ENCODE measurements around the gene PRICKLE2.

Gene PRICKLE2

GRCh38 chr3:64218746-64219145, 6.5 kb downstream of the PRICKLE2 start:
- no peak for DNase-seq

- DNase-seq, result no peak
Measured at GRCh38 chr3:64218329-64218728, 6.9 kb downstream of the PRICKLE2 start.

- no peak for DNase-seq
Measured at GRCh38 chr3:64216274-64217147, 8.8 kb downstream of the PRICKLE2 start.

- no peak for DNase-seq
Measured at GRCh38 chr3:64215559-64215958, 9.7 kb downstream of the PRICKLE2 start.

DNA sequence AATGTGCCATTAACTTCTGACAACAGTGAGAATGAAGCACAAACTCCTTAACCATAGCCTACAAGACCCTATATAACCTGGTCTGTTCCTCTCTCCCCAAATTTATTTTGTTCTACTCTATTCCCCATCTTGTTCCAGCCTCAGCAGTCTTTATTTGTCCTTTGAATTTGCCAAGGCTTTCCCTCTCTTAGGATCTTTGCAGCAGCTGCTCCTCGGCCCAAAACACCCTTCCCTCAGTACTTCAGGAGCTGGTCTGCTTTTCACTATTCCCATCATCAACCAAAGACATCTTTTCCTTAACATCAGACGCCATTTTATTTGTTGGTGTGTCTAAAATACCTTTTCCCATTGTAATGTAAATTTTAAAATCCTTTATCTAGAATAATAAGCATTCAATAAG, 10.2 kb downstream of the PRICKLE2 start:
- no peak for DNase-seq

GRCh38 chr3:64214381-64215018, 10.8 kb downstream of the PRICKLE2 start:
- DNase-seq, result no peak

DNA sequence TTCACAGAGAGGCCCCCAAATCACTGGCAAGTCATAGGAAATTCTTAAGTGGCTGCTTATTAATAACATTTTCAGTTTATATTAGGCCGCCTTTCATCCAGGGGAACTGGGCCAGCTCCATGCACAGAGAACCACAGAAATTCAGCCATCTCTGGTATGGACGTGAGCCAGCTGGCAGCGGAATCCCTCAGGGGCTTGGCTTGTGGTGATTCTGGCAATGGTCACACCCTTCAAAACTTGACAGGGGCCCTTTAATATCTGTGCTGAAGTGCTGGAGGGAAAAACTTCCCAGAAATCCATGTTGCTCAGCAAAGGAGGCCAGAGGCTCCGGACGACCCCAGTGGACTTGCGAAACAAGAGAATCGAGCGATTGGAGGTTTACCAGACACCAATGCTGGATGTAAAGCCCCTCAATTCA, 11.3 kb downstream of the PRICKLE2 start:
- DNase-seq, result no peak

- DNase-seq, result no peak
Measured at GRCh38 chr3:64213224-64213878, 11.9 kb downstream of the PRICKLE2 start.

GRCh38 chr3:64209866-64210621, 15.2 kb downstream of the PRICKLE2 start:
- DNase-seq, result no peak

DNA sequence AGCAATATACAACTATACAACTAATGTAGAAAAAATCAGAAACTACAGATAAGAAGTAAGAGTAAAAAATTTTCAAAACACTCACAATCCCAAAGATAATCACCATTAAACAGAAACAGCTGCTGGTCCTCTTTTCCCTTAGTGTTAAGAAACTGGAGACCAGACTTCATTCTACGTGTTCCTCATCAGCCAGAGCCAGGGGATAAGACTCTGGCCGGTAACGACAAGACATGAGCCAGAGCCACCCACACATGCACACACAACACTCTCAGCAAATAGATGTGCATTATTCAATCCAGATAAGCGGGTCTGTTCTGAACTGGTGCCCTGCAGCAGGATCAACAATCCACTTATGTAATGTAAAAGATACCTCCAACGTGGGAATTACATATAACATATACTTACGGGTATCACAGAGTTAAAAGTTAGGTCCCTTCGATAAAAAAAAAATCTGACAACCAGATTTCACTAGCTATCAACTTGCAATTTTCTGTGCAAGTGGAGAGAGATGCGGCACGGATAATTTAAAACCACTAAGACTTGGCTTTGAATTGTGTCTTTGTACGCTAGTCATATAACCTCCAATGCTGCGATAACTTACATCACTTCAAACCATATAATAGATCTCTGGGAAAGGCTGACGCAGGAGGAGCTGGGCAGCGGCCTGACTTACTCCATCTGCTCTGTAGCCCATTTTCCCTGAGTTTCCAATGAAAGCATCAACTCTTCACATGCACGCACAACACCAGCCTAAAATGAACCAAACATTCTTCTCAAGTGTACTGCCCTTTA, 17.8 kb downstream of the PRICKLE2 start:
- DNase-seq, result no peak

DNA sequence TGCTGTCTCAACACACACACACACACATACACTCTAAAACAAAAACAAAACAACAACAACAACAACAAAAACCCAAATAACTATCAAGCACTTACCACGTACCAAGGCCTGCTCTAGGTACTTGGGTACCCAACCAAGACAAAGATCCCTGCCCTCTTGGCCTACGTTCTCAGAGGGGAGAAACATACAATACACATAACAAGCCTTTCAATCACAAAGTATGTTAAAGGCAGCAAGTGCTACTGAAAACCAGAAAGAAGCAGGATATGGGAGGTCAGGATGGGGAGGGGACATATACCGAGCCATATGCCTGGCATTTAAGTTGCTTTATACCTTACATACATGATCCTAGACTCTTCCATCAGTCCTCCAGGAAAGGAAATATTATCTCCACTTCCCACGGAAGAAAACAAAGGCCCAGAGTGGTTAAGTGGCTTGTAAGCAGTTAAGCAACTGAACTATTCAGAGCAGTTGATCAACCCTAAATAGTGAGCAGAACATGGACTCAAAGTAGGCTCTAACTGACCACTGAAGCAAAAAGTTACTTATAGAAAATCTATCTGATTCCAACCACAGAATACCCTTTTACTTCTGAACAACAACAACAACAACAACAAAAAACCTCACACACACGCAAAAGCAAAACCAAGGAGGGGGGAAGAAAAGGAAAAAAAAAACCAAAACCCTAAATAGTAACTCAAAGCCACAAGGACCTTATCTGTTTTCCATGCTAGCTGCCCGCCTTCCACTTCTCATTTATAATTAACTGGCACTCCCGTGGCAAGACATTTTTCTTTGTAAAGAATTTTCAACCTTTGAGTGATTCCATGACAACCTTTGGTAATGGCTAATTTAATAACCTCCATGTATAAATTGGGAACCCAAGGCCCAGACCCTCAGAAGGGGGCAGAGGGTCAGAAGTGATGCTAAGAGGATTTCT, 21.0 kb downstream of the PRICKLE2 start:
- DNase-seq, result no peak

DNA sequence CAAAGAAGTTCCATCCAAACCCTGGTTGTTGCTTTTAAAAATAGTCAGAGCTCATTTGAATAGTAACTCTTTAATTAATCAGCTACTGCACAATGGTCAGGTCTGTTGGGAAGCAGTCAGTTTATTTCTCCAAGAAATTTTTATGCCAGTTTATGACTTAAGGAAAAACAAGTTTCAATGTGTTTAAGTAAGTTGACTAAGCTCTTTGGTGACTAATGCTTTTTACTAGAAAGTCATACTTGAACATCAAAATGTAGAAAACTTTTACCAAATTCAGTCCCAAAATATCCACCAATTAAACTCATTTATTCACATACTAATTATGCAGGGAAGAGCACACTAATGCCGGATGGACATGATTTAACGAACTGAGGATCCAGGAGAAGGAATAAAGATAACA, 22.1 kb downstream of the PRICKLE2 start:
- DNase-seq, result no peak

DNA sequence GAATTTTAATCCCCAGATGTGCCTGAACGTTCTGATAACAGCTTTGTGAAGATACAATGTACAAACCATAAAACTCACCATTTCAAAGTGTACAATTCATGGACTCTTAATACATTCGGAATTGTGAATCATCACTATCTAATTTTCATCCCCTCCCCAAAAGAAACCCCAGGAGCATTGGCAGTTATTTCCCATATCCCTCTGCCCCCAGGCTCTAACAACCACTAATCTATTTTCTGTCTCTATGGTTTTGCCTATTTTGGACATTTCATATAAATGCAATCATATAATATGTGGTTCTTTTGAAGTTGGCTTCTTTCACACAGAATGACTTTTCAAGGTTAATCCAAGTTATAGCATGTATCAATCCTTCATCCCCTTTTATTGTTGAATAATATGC, 25.3 kb downstream of the PRICKLE2 start:
- no peak for DNase-seq

DNA sequence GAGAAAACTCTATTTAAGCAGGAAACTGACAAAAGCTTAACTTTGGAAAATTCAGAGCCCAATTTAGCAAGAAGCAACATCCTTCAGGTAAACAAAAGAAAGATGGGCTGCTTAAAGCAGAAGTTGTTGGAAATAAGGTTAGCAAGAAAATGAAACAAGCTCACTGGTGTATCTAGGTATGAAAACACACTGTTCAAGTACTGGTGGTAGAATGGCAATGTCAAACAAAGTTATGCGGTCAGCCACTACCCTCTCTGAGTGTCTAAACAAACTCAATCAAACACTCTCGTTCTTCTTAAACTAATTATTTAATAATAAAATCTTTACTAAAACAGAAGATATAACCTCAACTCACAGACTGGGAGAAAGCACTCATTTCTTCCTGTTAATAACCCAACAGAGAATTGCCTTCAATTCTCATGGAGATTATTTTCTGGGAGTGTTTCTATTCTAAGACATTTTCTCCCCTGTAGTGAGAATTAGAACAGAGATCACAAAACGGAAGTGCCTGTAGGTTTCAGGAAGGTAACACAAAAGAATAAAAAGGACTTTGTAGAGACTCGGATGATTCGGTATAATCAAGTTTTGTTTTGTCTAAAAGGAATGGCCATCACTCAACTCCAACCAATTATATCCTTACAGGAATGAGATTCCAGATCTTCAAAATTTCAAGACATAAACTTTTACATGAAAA, 28.9 kb downstream of the PRICKLE2 start:
- no peak for DNase-seq

GRCh38 chr3:64195789-64196188, 29.5 kb downstream of the PRICKLE2 start:
- DNase-seq, result no peak

- no peak for DNase-seq
Measured at GRCh38 chr3:64191822-64192221, 33.4 kb downstream of the PRICKLE2 start.

- no peak for DNase-seq
Measured at GRCh38 chr3:64190517-64191515, 34.5 kb downstream of the PRICKLE2 start.

DNA sequence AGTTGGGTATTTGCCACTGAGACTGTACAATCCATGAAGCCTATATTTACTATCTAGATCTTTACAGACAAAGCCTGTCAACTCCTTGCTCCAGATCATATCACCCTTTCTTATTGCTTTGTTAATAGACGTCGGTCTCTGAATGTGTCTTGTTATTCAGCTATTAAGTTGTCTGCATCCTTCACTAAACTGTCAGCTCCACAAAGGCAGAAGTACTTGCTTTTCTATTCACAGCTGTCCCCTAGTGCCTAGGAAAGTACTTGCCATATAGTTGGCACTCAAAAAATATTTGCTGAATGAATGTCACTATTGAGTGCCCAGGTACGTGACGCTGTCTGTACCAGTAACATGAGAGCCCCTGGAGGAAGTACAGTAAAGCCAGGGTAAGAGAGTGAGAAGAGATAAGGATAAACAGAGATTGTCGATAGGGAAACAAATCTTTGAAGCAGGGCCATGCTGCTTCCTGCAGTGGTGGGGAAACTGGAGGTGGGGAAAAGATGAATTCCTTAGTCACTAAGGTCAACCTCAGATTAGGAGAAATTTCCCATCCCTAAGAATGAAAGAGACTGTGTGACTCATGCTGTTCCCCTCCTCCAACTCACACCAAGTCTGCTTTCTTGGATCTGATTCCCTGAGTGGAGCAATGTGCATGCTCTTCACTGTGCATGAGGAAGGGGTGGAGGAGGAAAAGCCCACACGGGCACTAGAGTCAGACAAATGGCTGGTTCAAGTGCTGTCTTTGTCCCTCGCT, 36.3 kb downstream of the PRICKLE2 start:
- no peak for DNase-seq

Measured in CD4-positive, alpha-beta T cell treated with Interleukin-1 beta for 1 hour (primary cell).